IMR-90 (cell line): ENCODE results near the gene GCN1.
"Not testable (repeated sequence)": the region's sequence is repeated elsewhere in the genome, so short reads cannot be mapped to it uniquely, and the experiment has no call there.

Experiments used
- CTCF ChIP-seq: conservative IDR thresholded peaks from 2 replicates; pipeline ENCODE4 v1.5.1; 2012; ENCODE audit warnings: mild to moderate bottlenecking, low read depth, low read length, improper control_type of control experiment
- POLR2A ChIP-seq: IDR thresholded peaks from 2 replicates; pipeline ENCODE4 v1.6.1; 2012; ENCODE audit warnings: mild to moderate bottlenecking, low read depth, low read length
- RAD21 ChIP-seq: IDR thresholded peaks from 2 replicates; pipeline ENCODE4 v1.6.1; 2012; ENCODE audit warnings: low read length, improper control_type of control experiment

DNA sequence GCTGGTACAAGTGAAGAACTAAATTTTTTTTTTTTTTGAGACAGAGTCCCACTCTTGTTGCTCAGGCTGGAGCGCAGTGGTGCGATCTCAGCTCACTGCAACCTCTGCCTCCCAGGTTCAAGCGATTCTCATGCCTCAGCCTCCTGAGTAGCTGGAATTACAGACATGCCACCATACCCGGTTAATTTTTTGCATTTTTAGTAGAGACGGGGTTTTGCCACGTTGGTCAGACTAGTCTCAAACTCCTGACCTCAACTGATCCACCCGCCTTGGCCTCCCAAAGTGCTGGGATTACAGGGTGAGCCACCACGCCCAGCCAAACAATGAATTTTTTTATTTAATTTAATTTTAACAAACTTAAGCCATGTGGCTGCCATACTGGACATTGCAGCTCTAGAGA lies 1.2 kb downstream of the GCN1 start:
- TF ChIP-seq CTCF, RAD21, POLR2A: not testable (repeated sequence)
